ENCODE results near the gene GBF1. TPM values are rescaled to one million over a fixed set of nuclear protein-coding genes. Genes with fewer than 3 reads are reported as not detected.

Gene GBF1
- total and polyA plus RNA-seq, 2 donors (not counting 1 experiment from before 2014, with no cell fraction given), result 20.8 to 39.3 TPM

GRCh38 chr10:102399217-102400021 lies 154.1 kb downstream of the GBF1 start:
- 7% methylated on average over 72 of the region's 72 CpGs for WGBS (ENCODE audit: insufficient coverage)
- H3K4me3 ChIP-seq (ENCODE audit: control extremely low read depth in 1 of 5, extremely low read depth in 1 of 5, insufficient read depth in 1 of 5, low read depth in 2 of 5, low read length in 4 of 5), result peak overlapping the region in 4 of 5 experiments; percentile 29 to 53 (median 49)
- peaks cover 36 to 46% of the 10 kb centered on the region in 2 donors for H3K4me1 ChIP-seq (ENCODE audit: control insufficient read depth in 2 of 2, insufficient read depth in 2 of 2, low read length in 2 of 2)
- H3K79me2 ChIP-seq (ENCODE audit: control insufficient read depth, insufficient read depth, low read length), result peaks cover 45% of the 10 kb centered on the region
- CTCF ChIA-PET, result interaction anchor here (0.6 to 8.8 kb wide), 28 partner anchors 8 to 567 kb away, joined by 3 to 108 read pairs (median 4); partner anchors contain the start of genes C10orf95, CUEDC2, FBXL15 and PITX3
- Mint-ChIP-seq H3K9me3 (ENCODE audit: insufficient read depth) (no peaks in the 10 kb centered on the region), H3K27ac (peak overlapping the region; percentile 92), H3K27me3 (no peaks in the 10 kb centered on the region), H3K4me1 (peaks cover 46% of the 10 kb centered on the region), H3K4me3 (peak overlapping the region; percentile 95)
- no peaks in the 10 kb centered on the region for H3K27me3 ChIP-seq (replicated peaks in 1 of 4; ENCODE audit: control extremely low read depth in 1 of 4, control insufficient read depth in 3 of 4, insufficient read depth in 4 of 4, low read length in 3 of 4)
- TF ChIP-seq CTCF (IDR thresholded peaks at IDR 0.05) (peak; percentile 94), EZH2 (IDR thresholded peaks at IDR 0.05; ENCODE audit: borderline replicate concordance, insufficient read depth, low read depth, low read length, poor library complexity, severe bottlenecking) (no peak)
- peaks cover 0 to 56% of the 10 kb centered on the region in 2 experiments for H3K36me3 ChIP-seq (replicated peaks in 1 of 2; ENCODE audit: control extremely low read depth in 1 of 2, control insufficient read depth in 1 of 2, extremely low read depth in 1 of 2, insufficient read depth in 2 of 2, low read length in 1 of 2)
- peak overlapping the region; percentile 57 for H3K9ac ChIP-seq (ENCODE audit: low read length)
- H2AFZ ChIP-seq (ENCODE audit: insufficient read depth, low read depth, low read length, poor library complexity, severe bottlenecking), result no peak overlapping the region
- ATAC-seq (ENCODE audit: low read depth), result peak; percentile 39
- POLR2A ChIA-PET, result interaction anchor here (0.6 to 2.6 kb wide), 7 partner anchors 13 to 247 kb away, joined by 3 to 11 read pairs (median 4); partner anchors contain the start of genes C10orf95, CUEDC2 and FBXL15
- intact Hi-C loops (cut with micrococcal nuclease), result loop anchor here (1.0 kb wide), 5 partner anchors 10 to 169 kb away; partner anchors contain the start of genes ACTR1A and FBXL15
- H4K20me1 ChIP-seq (ENCODE audit: control insufficient read depth, insufficient read depth, low read length, poor library complexity, severe bottlenecking), result peaks cover 82% of the 10 kb centered on the region
- no peaks in the 10 kb centered on the region for H3K9me3 ChIP-seq (ENCODE audit: control extremely low read depth in 1 of 3, control insufficient read depth in 2 of 3, insufficient read depth in 1 of 3, low read length in 2 of 3)
- H3K27ac ChIP-seq (ENCODE audit: low read length in 2 of 2), result peak overlapping the region; percentile 74 to 80
- peak overlapping the region; percentile 87 for H3K4me2 ChIP-seq (replicated peaks; ENCODE audit: low read depth, low read length, poor library complexity, severe bottlenecking)
- peak; percentile 94 for DNase-seq
